ENCODE data around the gene DDX39B. TPM values are rescaled to one million over a fixed set of nuclear protein-coding genes. Genes with fewer than 3 reads are reported as not detected.
A peak's percentile ranks its signal among the peaks of the same experiment; 100 is the strongest.

Gene DDX39B
- total and polyA plus RNA-seq, 9 of the 15 experiments (the other 6 are each of a cell fraction or from before 2014, with no cell fraction given): 479 to 869 (median 592) TPM

DNA sequence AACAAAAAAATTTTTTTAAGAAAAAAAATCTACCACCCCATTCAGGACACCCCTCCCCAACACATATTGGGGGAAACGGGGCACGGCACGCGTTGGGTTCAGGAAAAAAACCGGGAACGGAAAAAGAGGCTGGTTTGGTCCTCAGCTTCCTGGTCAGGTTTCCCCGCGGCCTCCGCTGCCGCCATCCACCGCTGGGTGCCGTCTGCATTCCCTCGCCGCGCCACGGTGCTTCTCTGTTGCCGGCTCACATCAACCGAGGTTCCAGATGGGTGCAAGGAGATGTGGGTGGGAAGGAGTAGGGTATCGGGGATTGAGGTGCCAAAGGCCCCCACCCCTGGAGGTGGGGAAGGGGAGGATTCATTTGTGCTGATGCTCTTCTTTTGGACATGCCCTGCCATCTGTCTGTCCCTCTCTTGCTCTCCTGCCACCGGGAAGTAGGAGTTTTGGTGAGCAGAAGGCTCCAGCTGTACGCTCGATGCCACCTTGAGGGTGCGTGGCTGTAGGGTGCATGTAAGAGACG is 7.2 kb downstream of the DDX39B start:
- DNase-seq (ENCODE audit: extremely low read depth in 1 of 4, low spot score in 3 of 4) (peak in 1 of 4 experiments; percentile 21), FAIRE-seq (no peak), ATAC-seq (no peak)
- peaks cover 54% of the 10 kb centered on the region for H4K20me1 ChIP-seq (replicated peaks; ENCODE audit: control insufficient read depth, insufficient read depth, low read length)
- ChIA-PET POLR2A (interaction anchor here (0.7 to 1.2 kb wide), 4 partner anchors 10 to 103 kb away, joined by 3 to 4 read pairs (median 4); no protein-coding TSS in a partner anchor), CTCF (ENCODE audit: low intra/inter-chr PET ratio) (no interaction called here)
- H3K79me2 ChIP-seq (ENCODE audit: control insufficient read depth, insufficient read depth, low read length): peaks cover 64% of the 10 kb centered on the region
- H3K9me1 ChIP-seq (ENCODE audit: control insufficient read depth, insufficient read depth, low read length): peaks cover 14% of the 10 kb centered on the region
- WGBS (ENCODE audit: insufficient coverage, low coverage, missing lambda C conversion rate): 93% methylated on average over 24 of the region's 24 CpGs
- BruUV-seq (replicated peaks): no TSS peak
- H3K36me3 ChIP-seq (ENCODE audit: control insufficient read depth, insufficient read depth, low read length): peaks cover 100% of the 10 kb centered on the region
- intact Hi-C loops (cut with micrococcal nuclease) (no loop called here), in situ Hi-C loops (cut with MboI) (loop anchor here (5.0 to 25.0 kb wide), 2 partner anchors 37 to 1428 kb away; partner anchors contain the start of genes BRD2, HLA-DMA and MICB)
- no peak overlapping the region for H3K4me2 ChIP-seq (ENCODE audit: insufficient read depth, low read length)
- H3K9ac ChIP-seq (ENCODE audit: insufficient read depth in 1 of 2, low read depth in 2 of 2, low read length in 2 of 2): peak overlapping the region in 1 of 2 experiments; percentile 46; a peak in 1 of 4 replicates
- H3K4me1 ChIP-seq (replicated peaks in 1 of 2; ENCODE audit: control insufficient read depth in 2 of 2, insufficient read depth in 2 of 2, low read length in 2 of 2): peaks cover 10% of the 10 kb centered on the region in 2 experiments
- H3K27ac ChIP-seq (ENCODE audit: extremely low read depth, low read depth, low read length): no peak overlapping the region
- no peak overlapping the region for H2AFZ ChIP-seq (ENCODE audit: low read depth, low read length)
- no peaks in the 10 kb centered on the region for H3K27me3 ChIP-seq (ENCODE audit: control insufficient read depth in 2 of 2, insufficient read depth in 2 of 2, low read length in 2 of 2)
- no peak overlapping the region for H3K4me3 ChIP-seq
- no peaks in the 10 kb centered on the region for H3K9me3 ChIP-seq (replicated peaks; ENCODE audit: control insufficient read depth, insufficient read depth, low read depth, low read length)
- 0 out of 2 replicates have a peak, but pooled peaks have one; percentile 35 for TF ChIP-seq NR2C2 (CRISPR knock-in tag; IDR thresholded peaks at IDR 0.05)
- TF ChIP-seq NR2C2 (tag; IDR thresholded peaks at IDR 0.05): no peak
- TF ChIP-seq KHSRP (IDR thresholded peaks at IDR 0.05): no peak
- no peak for TF ChIP-seq POU5F1 (IDR thresholded peaks at IDR 0.05; ENCODE audit: borderline replicate concordance, low read depth, low read length, partially characterized antibody)
- no peak for TF ChIP-seq ZBTB7A (IDR thresholded peaks at IDR 0.05; ENCODE audit: borderline replicate concordance, control insufficient read depth, low read depth, low read length)
- TF ChIP-seq, protein P1, sequence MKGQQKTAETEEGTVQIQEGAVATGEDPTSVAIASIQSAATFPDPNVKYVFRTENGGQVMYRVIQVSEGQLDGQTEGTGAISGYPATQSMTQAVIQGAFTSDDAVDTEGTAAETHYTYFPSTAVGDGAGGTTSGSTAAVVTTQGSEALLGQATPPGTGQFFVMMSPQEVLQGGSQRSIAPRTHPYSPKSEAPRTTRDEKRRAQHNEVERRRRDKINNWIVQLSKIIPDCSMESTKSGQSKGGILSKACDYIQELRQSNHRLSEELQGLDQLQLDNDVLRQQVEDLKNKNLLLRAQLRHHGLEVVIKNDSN (CRISPR knock-in tag; IDR thresholded peaks at IDR 0.05): 0 out of 2 replicates have a peak, but pooled peaks have one; percentile 7
- TF ChIP-seq ZBTB34 (CRISPR knock-in tag; IDR thresholded peaks at IDR 0.05): no peak
- no peak for TF ChIP-seq RBM34 (IDR thresholded peaks at IDR 0.05; ENCODE audit: borderline replicate concordance, insufficient read depth, low read length)
- no peak for TF ChIP-seq ZNF41 (CRISPR knock-in tag; conservative IDR thresholded peaks at IDR 0.05)
- TF ChIP-seq, protein P2, sequence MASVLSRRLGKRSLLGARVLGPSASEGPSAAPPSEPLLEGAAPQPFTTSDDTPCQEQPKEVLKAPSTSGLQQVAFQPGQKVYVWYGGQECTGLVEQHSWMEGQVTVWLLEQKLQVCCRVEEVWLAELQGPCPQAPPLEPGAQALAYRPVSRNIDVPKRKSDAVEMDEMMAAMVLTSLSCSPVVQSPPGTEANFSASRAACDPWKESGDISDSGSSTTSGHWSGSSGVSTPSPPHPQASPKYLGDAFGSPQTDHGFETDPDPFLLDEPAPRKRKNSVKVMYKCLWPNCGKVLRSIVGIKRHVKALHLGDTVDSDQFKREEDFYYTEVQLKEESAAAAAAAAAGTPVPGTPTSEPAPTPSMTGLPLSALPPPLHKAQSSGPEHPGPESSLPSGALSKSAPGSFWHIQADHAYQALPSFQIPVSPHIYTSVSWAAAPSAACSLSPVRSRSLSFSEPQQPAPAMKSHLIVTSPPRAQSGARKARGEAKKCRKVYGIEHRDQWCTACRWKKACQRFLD (CRISPR knock-in tag; IDR thresholded peaks at IDR 0.05): no peak
- TF ChIP-seq SPI1 (IDR thresholded peaks at IDR 0.05; ENCODE audit: borderline replicate concordance, low read depth, low read length): no peak
- TF ChIP-seq RBM15 (IDR thresholded peaks at IDR 0.05; ENCODE audit: insufficient read depth, low read length): no peak
- TF ChIP-seq TEAD1 (CRISPR knock-in tag; IDR thresholded peaks at IDR 0.05): no peak
- TF ChIP-seq ATF4 (CRISPR knock-in tag; IDR thresholded peaks at IDR 0.05): no peak
- TF ChIP-seq RBM22 (IDR thresholded peaks at IDR 0.05; ENCODE audit: low read depth, low read length, poor library complexity, severe bottlenecking): peak; percentile 95
- TF ChIP-seq NR3C1 (CRISPR knock-in tag; IDR thresholded peaks at IDR 0.05): 0 out of 2 replicates have a peak, but pooled peaks have one; percentile 36
